Keratinocyte (primary cell): ENCODE measurements around the gene ARHGEF25.

Source experiments
- CTCF ChIP-seq, 3 experiments: IDR thresholded peaks in 1 of 3; conservative IDR thresholded peaks in 1 of 3; optimal IDR thresholded peaks in 1 of 3; 2 replicates in 2 of 3; 3 replicates in 1 of 3; pipeline versions ENCODE3 to v1.5.1; 2011; ENCODE audit warnings: low read length in 3 of 3, mild to moderate bottlenecking in 3 of 3, moderate library complexity in 2 of 3, control low read depth in 1 of 3, inconsistent platforms in 1 of 3; ENCODE audit not compliant: insufficient read depth in 2 of 3; ENCODE audit errors: extremely low read depth in 1 of 3
- EZH2 ChIP-seq: IDR thresholded peaks from one replicate; pipeline ENCODE4 v1.6.1; 2012; ENCODE audit warnings: inconsistent platforms, mild to moderate bottlenecking, low read length, moderate library complexity

- no peak for TF ChIP-seq CTCF (optimal IDR thresholded peaks at IDR 0.05 in 1 of 3, IDR thresholded peaks at IDR 0.05 in 1 of 3, conservative IDR thresholded peaks at IDR 0.05 in 1 of 3; ENCODE audit: extremely low read depth in 1 of 3, insufficient read depth in 2 of 3, low read length in 3 of 3)
- no peak for TF ChIP-seq EZH2
Measured at GRCh38 chr12:57571926-57572762, 39.1 kb upstream of the ARHGEF25 start.
